ENCODE data around the gene NUPR2.
A peak's percentile ranks its signal among the peaks of the same experiment; 100 is the strongest.
"Not testable (repeated sequence)": the region's sequence is repeated elsewhere in the genome, so short reads cannot be mapped to it uniquely, and the experiment has no call there.

Gene NUPR2

GRCh38 chr7:56115852-56116538 lies at the start of gene NUPR2:
Gene NUPR2, minus strand, starts transcription at chr7:56116417. Its CDS starts 103 bp downstream, at chr7:56116314.
- DNase-seq = peak; percentile 53

GRCh38 chr7:56157238-56157790 lies 41.1 kb upstream of the NUPR2 start:
- no peak for DNase-seq

GRCh38 chr7:56131062-56131461 lies 14.8 kb upstream of the NUPR2 start:
- not testable (repeated sequence) for DNase-seq

GRCh38 chr7:56127241-56127975 lies 11.2 kb upstream of the NUPR2 start:
- DNase-seq = no peak

- no peak for DNase-seq
These were observed 9.6 kb upstream of the NUPR2 start for GRCh38 chr7:56125831-56126230.

GRCh38 chr7:56124981-56125380 lies 8.8 kb upstream of the NUPR2 start:
- no peak for DNase-seq

GRCh38 chr7:56121440-56121839 lies 5.2 kb upstream of the NUPR2 start:
- DNase-seq = no peak

- not testable (repeated sequence) for DNase-seq
These were observed 4.0 kb downstream of the NUPR2 start for GRCh38 chr7:56112244-56112643.

GRCh38 chr7:56110611-56111010 lies 5.6 kb downstream of the NUPR2 start:
- DNase-seq = no peak

- no peak for DNase-seq
These were observed 8.3 kb downstream of the NUPR2 start for GRCh38 chr7:56107954-56108258.

- DNase-seq = peak; percentile 95
These were observed 9.8 kb downstream of the NUPR2 start, which contains the start of gene CHCHD2 for GRCh38 chr7:56106108-56107073. Gene CHCHD2, minus strand, starts transcription at chr7:56106476. Its CDS starts 63 bp downstream, at chr7:56106413.

GRCh38 chr7:56105508-56105907 lies 10.7 kb downstream of the NUPR2 start:
- peak; percentile 13 for DNase-seq

GRCh38 chr7:56104138-56104537 lies 12.1 kb downstream of the NUPR2 start:
- not testable (repeated sequence) for DNase-seq

- DNase-seq = no peak
These were observed 16.6 kb downstream of the NUPR2 start for GRCh38 chr7:56099653-56100052.

GRCh38 chr7:56098187-56099008 lies 17.8 kb downstream of the NUPR2 start:
- DNase-seq = not testable (repeated sequence)

- no peak for DNase-seq
These were observed 18.5 kb downstream of the NUPR2 start for GRCh38 chr7:56097700-56098099.

- no peak for DNase-seq
These were observed 23.3 kb downstream of the NUPR2 start, which contains the start of gene PHKG1 for GRCh38 chr7:56092789-56093531. Gene PHKG1, minus strand, starts transcription at chr7:56092952. Its CDS starts 4,011 bp downstream, at chr7:56088941.

- DNase-seq = not testable (repeated sequence)
These were observed 23.8 kb downstream of the NUPR2 start for GRCh38 chr7:56092388-56092787.

GRCh38 chr7:56091591-56091990 lies 24.6 kb downstream of the NUPR2 start:
- DNase-seq = no peak

GRCh38 chr7:56087445-56087844 lies 28.8 kb downstream of the NUPR2 start:
- DNase-seq = no peak

GRCh38 chr7:56086761-56087160 lies 29.5 kb downstream of the NUPR2 start:
- DNase-seq = no peak

Measured in retina (tissue), 1 donor.